PC-9 (cell line): Measurements from ENCODE around the gene EPHB4. TPM values are rescaled to one million over a fixed set of nuclear protein-coding genes. Genes with fewer than 3 reads are reported as not detected.

Source experiments
- BruUV-seq: library from RNA; stranded (reverse); fragments of 400-500 nt; replicated peaks from 2 replicates; lab custom pipeline; 2021; lab: Mats Ljungman, UMichigan
- CTCF ChIA-PET: fragments of 300-600 bp; sonication (Branson Sonifier 250); formaldehyde crosslinking; loops from one replicate; lab custom pipeline; 2022; ENCODE audit warnings: antibody characterized with exemption; lab: Charles Lee
- POLR2A ChIA-PET: fragments of 300-600 bp; sonication (Branson Sonifier 250); formaldehyde crosslinking; loops from one replicate; lab custom pipeline; 2022; ENCODE audit warnings: antibody characterized with exemption; ENCODE audit not compliant: unreplicated experiment; lab: Charles Lee
- DNase-seq, 2 experiments: peaks; one replicate each; pipeline versions ENCODE4 v3.0.0 to v3.0.0-alpha.2; 2015 to 2022; ENCODE audit warnings: mixed read lengths in 1 of 2
- H2AFZ ChIP-seq: fragments of 200-600 bp; sonication (generic); 2 replicates; pipeline ENCODE4 v1.8.1; 2017; ENCODE audit warnings: antibody characterized with exemption
- H3F3A ChIP-seq: fragments of 200-600 bp; sonication (generic); 2 replicates; pipeline ENCODE4 v1.8.1; 2017; ENCODE audit warnings: antibody characterized with exemption, mild to moderate bottlenecking, low read depth; ENCODE audit not compliant: insufficient read depth
- H3K27ac ChIP-seq: fragments of 200-600 bp; sonication (generic); 2 replicates; pipeline ENCODE4 v1.6.1; 2016; ENCODE audit warnings: mixed run types
- H3K27me3 ChIP-seq: fragments of 200-600 bp; sonication (generic); 2 replicates; pipeline ENCODE4 v1.6.1; 2016; ENCODE audit warnings: low read depth, mixed run types; ENCODE audit not compliant: insufficient read depth
- H3K36me3 ChIP-seq: fragments of 200-600 bp; sonication (generic); 2 replicates; pipeline ENCODE4 v1.6.1; 2016; ENCODE audit warnings: low read depth, mixed run types
- H3K4me1 ChIP-seq: fragments of 200-600 bp; sonication (generic); replicated peaks from 2 replicates; pipeline ENCODE4 v1.6.1; 2016; ENCODE audit warnings: mixed run types; ENCODE audit not compliant: insufficient read depth
- H3K4me2 ChIP-seq: fragments of 200-600 bp; sonication (generic); 2 replicates; pipeline ENCODE4 v1.6.1; 2017; ENCODE audit warnings: mixed run types
- H3K4me3 ChIP-seq: fragments of 200-600 bp; sonication (generic); 2 replicates; pipeline ENCODE4 v1.6.1; 2016; ENCODE audit warnings: mixed run types
- H3K79me2 ChIP-seq: fragments of 200-600 bp; sonication (generic); 2 replicates; pipeline ENCODE4 v1.6.1; 2017; ENCODE audit warnings: low read depth, mixed run types
- H3K9me2 ChIP-seq: fragments of 200-600 bp; sonication (generic); 2 replicates; pipeline ENCODE4 v1.8.1; 2017; ENCODE audit warnings: mild to moderate bottlenecking; ENCODE audit not compliant: insufficient read depth
- H3K9me3 ChIP-seq: fragments of 200-600 bp; sonication (generic); 2 replicates; pipeline ENCODE4 v1.8.1; 2016; ENCODE audit warnings: low read depth; ENCODE audit not compliant: insufficient read depth
- H4K20me1 ChIP-seq: fragments of 200-600 bp; sonication (generic); 2 replicates; pipeline ENCODE4 v1.8.1; 2017; ENCODE audit not compliant: insufficient read depth
- EZH2 ChIP-seq: fragments of 200-600 bp; sonication (generic); IDR thresholded peaks from 2 replicates; pipeline ENCODE4 v1.8.0; 2017; ENCODE audit warnings: antibody characterized with exemption, low read depth
- intact Hi-C: fragments of 100-400 bp; cut with micrococcal nuclease; formaldehyde crosslinking; loops from one replicate; pipeline ENCODE4 v1.10.0; 2022; ENCODE audit not compliant: unreplicated experiment
- total RNA-seq: library from RNA; stranded (reverse); gene quantifications from 2 replicates; pipeline ENCODE4 v1.2.3, GENCODE V29; 2021
- TF ChIP-seq, protein P1 (sequence below): fragments of 200-600 bp; sonication (generic); conservative IDR thresholded peaks from 2 replicates; pipeline ENCODE4 v1.6.1; 2017; ENCODE audit warnings: mixed run types, antibody characterized with exemption, mild to moderate bottlenecking, moderate library complexity

Gene EPHB4
- total RNA-seq, 1 experiment from 2014 or later: 79.4 TPM

DNA sequence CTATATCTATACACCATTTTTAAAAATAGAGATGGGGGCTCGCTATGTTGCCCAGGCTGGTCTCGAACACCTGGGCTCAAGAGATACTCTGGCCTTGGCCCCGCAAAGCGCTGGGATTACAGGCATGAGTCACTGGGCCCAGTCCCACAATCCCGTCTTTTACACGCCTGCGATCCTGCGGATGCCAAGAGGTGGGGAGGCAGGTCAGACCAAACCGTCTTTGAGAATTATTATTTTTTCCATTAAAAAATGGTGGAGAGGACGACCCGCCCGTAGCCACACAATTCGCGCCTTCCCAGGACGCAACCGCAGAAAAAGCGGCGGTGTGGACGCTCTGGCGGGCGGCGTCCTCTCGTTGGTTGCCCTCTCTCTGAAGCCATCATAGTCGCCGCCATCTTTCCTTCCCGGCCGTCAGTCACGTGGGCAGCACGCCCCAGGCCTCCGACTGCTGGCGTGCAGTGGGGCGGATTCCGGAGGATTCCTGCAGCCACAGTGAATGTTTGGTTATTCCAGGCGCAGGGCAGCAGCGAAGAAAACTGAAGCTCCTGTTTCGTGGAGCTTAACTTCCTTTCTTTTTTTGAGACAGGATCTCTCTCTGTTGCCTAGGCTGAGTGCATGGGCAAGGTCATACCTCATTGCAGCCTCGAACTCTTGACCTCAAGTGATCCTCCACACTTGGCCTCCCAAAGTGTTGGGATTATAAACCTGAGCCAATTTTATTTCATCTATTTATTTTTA, 9.9 kb upstream of the EPHB4 start:
- peak; percentile 46 to 91 for DNase-seq
- intact Hi-C loops: no loop called here
- BruUV-seq: TSS peak; percentile 97
- no peaks in the 10 kb centered on the region for H3K9me3 ChIP-seq
- H3K4me2 ChIP-seq: peak overlapping the region; percentile 29; the same call in 1 of the 2 replicates
- TF ChIP-seq, protein P1, sequence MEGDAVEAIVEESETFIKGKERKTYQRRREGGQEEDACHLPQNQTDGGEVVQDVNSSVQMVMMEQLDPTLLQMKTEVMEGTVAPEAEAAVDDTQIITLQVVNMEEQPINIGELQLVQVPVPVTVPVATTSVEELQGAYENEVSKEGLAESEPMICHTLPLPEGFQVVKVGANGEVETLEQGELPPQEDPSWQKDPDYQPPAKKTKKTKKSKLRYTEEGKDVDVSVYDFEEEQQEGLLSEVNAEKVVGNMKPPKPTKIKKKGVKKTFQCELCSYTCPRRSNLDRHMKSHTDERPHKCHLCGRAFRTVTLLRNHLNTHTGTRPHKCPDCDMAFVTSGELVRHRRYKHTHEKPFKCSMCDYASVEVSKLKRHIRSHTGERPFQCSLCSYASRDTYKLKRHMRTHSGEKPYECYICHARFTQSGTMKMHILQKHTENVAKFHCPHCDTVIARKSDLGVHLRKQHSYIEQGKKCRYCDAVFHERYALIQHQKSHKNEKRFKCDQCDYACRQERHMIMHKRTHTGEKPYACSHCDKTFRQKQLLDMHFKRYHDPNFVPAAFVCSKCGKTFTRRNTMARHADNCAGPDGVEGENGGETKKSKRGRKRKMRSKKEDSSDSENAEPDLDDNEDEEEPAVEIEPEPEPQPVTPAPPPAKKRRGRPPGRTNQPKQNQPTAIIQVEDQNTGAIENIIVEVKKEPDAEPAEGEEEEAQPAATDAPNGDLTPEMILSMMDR: no peak
- TF ChIP-seq EZH2: no peak
- H3K27ac ChIP-seq: no peak overlapping the region
- 0 out of 2 replicates have a peak, but pooled peaks cover 3% of the 10 kb centered on the region for H3F3A ChIP-seq
- H3K9me2 ChIP-seq: no peaks in the 10 kb centered on the region
- no peaks in the 10 kb centered on the region for H3K27me3 ChIP-seq
- no peaks in the 10 kb centered on the region for H4K20me1 ChIP-seq
- H2AFZ ChIP-seq: 0 out of 2 replicates have a peak overlapping the region, but pooled peaks have one; percentile 66
- POLR2A ChIA-PET: interaction anchor here (1.0 kb wide), 1 partner anchor 10 kb away, joined by 11 read pairs; the partner anchor contains the start of gene EPHB4
- peak overlapping the region; percentile 33; the same call in 1 of the 2 replicates for H3K4me3 ChIP-seq
- no peaks in the 10 kb centered on the region for H3K79me2 ChIP-seq
- H3K36me3 ChIP-seq: no peaks in the 10 kb centered on the region
- H3K4me1 ChIP-seq: no peaks in the 10 kb centered on the region
- CTCF ChIA-PET: interaction anchor here (0.7 kb wide), 1 partner anchor 52 kb away, joined by 9 read pairs; the partner anchor contains the start of gene UFSP1

DNA sequence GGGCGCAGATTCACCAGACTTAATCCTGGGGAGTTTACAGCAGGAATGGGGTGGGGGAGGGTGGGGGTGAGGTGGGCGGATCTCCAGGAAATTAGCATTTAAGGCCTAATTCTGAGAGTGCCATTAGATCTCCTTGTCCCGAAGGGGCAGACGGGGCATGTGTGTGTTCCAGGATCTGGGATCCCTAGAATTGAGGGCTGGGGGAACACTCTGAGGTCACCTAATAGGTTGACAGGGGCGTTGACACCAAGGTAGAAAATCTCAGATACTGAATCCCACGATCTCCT, 9.4 kb upstream of the EPHB4 start:
- H2AFZ ChIP-seq: 0 out of 2 replicates have a peak overlapping the region, but pooled peaks have one; percentile 66
- H3K27ac ChIP-seq: no peak overlapping the region
- H3K36me3 ChIP-seq: no peaks in the 10 kb centered on the region
- H4K20me1 ChIP-seq: no peaks in the 10 kb centered on the region
- no peak for DNase-seq
- no peaks in the 10 kb centered on the region for H3K9me3 ChIP-seq
- no peaks in the 10 kb centered on the region for H3K79me2 ChIP-seq
- no peaks in the 10 kb centered on the region for H3K4me1 ChIP-seq
- intact Hi-C loops: loop anchor here (1.0 kb wide), 1 partner anchor 9 kb away; the partner anchor contains the start of gene EPHB4
- BruUV-seq: no TSS peak
- peak overlapping the region; percentile 33; the same call in 1 of the 2 replicates for H3K4me3 ChIP-seq
- ChIA-PET POLR2A (interaction anchor here (0.6 to 1.0 kb wide), 5 partner anchors 9 to 1370 kb away, joined by 3 to 33 read pairs (median 8); partner anchors contain the start of genes EPHB4, POP7 and SRRT), CTCF (interaction anchor here (0.6 to 1.1 kb wide), 2 partner anchors 35 to 131 kb away, joined by 3 to 6 read pairs; partner anchors contain the start of gene POP7)
- no peaks in the 10 kb centered on the region for H3K9me2 ChIP-seq
- no peak for TF ChIP-seq EZH2
- TF ChIP-seq, protein P1: no peak
- H3K27me3 ChIP-seq: no peaks in the 10 kb centered on the region
- no peak overlapping the region for H3K4me2 ChIP-seq
- H3F3A ChIP-seq: 0 out of 2 replicates have a peak, but pooled peaks cover 3% of the 10 kb centered on the region

DNA sequence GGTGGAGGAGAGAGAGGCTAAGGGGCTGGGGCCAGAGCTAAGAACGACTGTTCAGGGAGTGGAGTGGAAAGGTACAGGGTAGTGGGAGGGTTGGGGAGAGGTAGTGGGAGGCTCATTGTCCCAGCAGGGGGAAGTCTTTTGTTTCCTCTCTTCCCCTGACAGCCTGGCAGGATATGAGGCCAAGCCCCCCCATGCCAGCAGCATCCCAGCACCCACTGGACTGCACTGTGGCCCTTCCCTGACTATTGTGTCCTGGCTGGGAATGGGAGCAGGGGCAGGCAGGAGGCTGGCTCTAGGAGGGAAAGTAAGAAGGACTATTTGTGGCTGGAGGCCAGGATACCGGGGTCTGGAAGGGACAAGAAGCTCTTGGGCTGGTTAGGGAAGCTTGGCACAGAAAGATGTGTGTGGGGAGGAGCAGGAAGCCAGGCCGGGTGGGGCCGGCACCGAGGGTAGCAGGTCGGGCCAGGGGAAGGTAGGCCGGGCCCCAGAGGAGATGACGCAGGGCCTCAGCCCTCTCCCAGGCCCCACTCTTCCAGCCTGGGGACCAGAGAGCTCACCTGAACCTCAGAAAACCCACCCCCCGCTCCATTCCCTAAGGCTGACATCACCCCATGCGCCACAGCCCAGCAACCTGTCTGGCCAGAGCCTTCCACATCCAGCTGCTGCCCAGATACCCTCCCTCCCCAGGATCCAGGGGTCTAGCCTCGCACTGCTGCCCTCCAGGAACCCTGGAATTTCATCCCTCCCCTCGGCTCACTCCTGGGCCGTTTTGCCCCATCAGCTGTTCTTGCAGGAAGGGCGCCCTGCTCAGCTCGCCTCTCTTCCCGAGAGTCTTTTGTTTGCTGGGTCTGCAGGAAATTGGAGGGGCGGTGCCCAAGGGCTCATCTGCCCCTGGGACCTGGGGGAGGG, 8.8 kb upstream of the EPHB4 start:
- no peak overlapping the region for H3K4me3 ChIP-seq

More for the DNA sequence above, 8.8 kb upstream of the EPHB4 start:
- H3K36me3 ChIP-seq: no peaks in the 10 kb centered on the region
- H3F3A ChIP-seq: 0 out of 2 replicates have a peak, but pooled peaks cover 3% of the 10 kb centered on the region
- H3K27me3 ChIP-seq: no peaks in the 10 kb centered on the region
- BruUV-seq: TSS peak; percentile 17
- H3K9me3 ChIP-seq: no peaks in the 10 kb centered on the region
- ChIA-PET POLR2A (interaction anchor here (0.6 to 1.0 kb wide), 10 partner anchors 9 to 1370 kb away, joined by 3 to 33 read pairs (median 4); partner anchors contain the start of genes EPHB4, MOSPD3, POP7 and PPP1R35), CTCF (interaction anchor here (0.6 to 1.3 kb wide), 6 partner anchors 9 to 131 kb away, joined by 3 to 6 read pairs (median 4); partner anchors contain the start of genes EPHB4 and POP7)
- intact Hi-C loops: loop anchor here (1.0 kb wide), 1 partner anchor 9 kb away; the partner anchor contains the start of gene EPHB4
- H3K79me2 ChIP-seq: no peaks in the 10 kb centered on the region
- H3K9me2 ChIP-seq: no peaks in the 10 kb centered on the region
- no peaks in the 10 kb centered on the region for H4K20me1 ChIP-seq
- H3K27ac ChIP-seq: no peak overlapping the region
- no peak overlapping the region for H2AFZ ChIP-seq
- TF ChIP-seq EZH2: no peak
- TF ChIP-seq, protein P1: no peak
- no peaks in the 10 kb centered on the region for H3K4me1 ChIP-seq
- peak in 1 of 2 experiments; percentile 89 for DNase-seq
- H3K4me2 ChIP-seq: no peak overlapping the region
